ENCODE results near the gene PTPDC1. TPM values are rescaled to one million over a fixed set of nuclear protein-coding genes. Genes with fewer than 3 reads are reported as not detected.

PTPDC1 gene
- polyA plus RNA-seq, 3 donors = 0.32 to 1.5 (median 0.95) TPM

DNA sequence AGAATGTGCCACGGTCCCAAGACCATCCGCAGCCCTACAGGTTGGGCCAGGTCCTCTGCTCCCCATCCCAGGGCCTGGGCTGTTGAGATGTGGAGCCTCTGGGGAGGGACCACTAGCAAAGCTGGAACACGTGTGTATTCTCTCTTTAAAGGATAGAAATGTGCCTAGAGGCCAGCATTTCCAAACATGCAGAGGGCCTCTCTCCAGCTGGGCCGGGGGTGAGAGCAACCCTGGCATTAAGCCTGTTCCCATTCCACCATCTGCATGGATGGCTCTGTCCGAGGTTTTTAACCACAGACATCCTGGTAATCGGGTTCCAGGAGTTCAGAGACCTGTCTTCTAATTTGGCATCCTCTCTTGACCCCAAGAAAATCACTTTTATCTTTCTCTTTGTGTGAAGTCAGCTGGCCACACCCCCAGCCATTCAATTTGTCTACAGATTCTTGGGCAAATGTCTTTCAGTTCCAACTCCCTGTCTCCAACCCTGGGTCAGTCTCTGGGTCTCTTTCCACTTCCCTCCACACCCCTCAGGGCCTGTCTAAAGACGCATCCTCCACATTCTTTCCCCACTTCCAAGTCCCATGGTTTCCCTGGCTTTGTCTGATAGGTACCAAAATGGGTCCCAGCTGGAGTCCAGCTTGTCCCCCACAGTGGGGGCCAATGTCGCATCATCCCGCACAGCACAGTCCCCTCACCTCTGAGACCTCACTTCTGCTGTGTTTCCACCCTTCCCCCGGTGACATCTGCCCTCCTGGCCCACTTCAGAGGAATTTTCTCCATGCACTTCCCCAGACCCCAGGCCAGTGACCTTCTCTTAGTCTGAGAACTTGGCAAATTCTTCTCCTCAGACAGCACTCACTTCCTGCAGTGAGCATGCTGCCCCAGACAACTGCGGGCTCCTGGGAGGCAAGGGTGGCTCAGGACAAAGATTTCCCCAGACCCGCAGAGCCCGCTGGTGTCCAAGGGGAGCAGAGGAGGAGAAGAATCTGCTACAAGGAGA is 56.8 kb downstream of the PTPDC1 start:
- no peak overlapping the region for H3K9ac ChIP-seq (ENCODE audit: insufficient read depth, low read length, poor library complexity, severe bottlenecking)
- no peaks in the 10 kb centered on the region for H3K9me3 Mint-ChIP-seq
- H3K36me3 Mint-ChIP-seq = no peaks in the 10 kb centered on the region
- no peak overlapping the region for H3K4me3 Mint-ChIP-seq
- DNase-seq = no peak
- intact Hi-C loops (cut with micrococcal nuclease) = no loop called here
- H3K36me3 ChIP-seq (replicated peaks in 1 of 2; ENCODE audit: control insufficient read depth in 1 of 2, insufficient read depth in 2 of 2, low read length in 2 of 2) = no peaks in the 10 kb centered on the region
- H3K27ac ChIP-seq (ENCODE audit: low read depth in 1 of 2, low read length in 2 of 2) = no peak overlapping the region
- peaks cover 1 to 2% (median 2%) of the 10 kb centered on the region in 3 donors for H3K27me3 Mint-ChIP-seq (ENCODE audit: low read depth in 3 of 3)
- no peaks in the 10 kb centered on the region for H3K79me2 ChIP-seq (ENCODE audit: insufficient read depth, low read length)
- no peaks in the 10 kb centered on the region for H4K20me1 ChIP-seq (ENCODE audit: insufficient read depth, low read length)
- H2AFZ ChIP-seq (ENCODE audit: insufficient read depth, low read depth, low read length, poor library complexity, severe bottlenecking) = no peak overlapping the region
- H3K27me3 ChIP-seq (ENCODE audit: control insufficient read depth in 2 of 2, insufficient read depth in 2 of 2, low read length in 2 of 2) = no peaks in the 10 kb centered on the region
- no peaks in the 10 kb centered on the region for H3K4me1 ChIP-seq (ENCODE audit: control insufficient read depth in 1 of 2, insufficient read depth in 2 of 2, low read length in 2 of 2)
- no peak overlapping the region for H3K4me2 ChIP-seq (replicated peaks; ENCODE audit: extremely low read depth, low read length, poor library complexity, severe bottlenecking)
- H3K4me1 Mint-ChIP-seq = no peaks in the 10 kb centered on the region
- H3K9me3 ChIP-seq (replicated peaks in 1 of 2; ENCODE audit: control insufficient read depth in 1 of 2, insufficient read depth in 1 of 2, low read length in 2 of 2) = no peaks in the 10 kb centered on the region
- peak overlapping the region in 1 of 7 donors; percentile 73 for H3K27ac Mint-ChIP-seq
- TF ChIP-seq, protein P1, sequence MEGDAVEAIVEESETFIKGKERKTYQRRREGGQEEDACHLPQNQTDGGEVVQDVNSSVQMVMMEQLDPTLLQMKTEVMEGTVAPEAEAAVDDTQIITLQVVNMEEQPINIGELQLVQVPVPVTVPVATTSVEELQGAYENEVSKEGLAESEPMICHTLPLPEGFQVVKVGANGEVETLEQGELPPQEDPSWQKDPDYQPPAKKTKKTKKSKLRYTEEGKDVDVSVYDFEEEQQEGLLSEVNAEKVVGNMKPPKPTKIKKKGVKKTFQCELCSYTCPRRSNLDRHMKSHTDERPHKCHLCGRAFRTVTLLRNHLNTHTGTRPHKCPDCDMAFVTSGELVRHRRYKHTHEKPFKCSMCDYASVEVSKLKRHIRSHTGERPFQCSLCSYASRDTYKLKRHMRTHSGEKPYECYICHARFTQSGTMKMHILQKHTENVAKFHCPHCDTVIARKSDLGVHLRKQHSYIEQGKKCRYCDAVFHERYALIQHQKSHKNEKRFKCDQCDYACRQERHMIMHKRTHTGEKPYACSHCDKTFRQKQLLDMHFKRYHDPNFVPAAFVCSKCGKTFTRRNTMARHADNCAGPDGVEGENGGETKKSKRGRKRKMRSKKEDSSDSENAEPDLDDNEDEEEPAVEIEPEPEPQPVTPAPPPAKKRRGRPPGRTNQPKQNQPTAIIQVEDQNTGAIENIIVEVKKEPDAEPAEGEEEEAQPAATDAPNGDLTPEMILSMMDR (IDR thresholded peaks at IDR 0.05) = no peak
- no peak overlapping the region for H3K4me3 ChIP-seq (replicated peaks in 1 of 3; ENCODE audit: low read depth in 2 of 3, low read length in 3 of 3)
- WGBS (ENCODE audit: insufficient coverage) = 73% methylated on average over 9 of the region's 13 CpGs

DNA sequence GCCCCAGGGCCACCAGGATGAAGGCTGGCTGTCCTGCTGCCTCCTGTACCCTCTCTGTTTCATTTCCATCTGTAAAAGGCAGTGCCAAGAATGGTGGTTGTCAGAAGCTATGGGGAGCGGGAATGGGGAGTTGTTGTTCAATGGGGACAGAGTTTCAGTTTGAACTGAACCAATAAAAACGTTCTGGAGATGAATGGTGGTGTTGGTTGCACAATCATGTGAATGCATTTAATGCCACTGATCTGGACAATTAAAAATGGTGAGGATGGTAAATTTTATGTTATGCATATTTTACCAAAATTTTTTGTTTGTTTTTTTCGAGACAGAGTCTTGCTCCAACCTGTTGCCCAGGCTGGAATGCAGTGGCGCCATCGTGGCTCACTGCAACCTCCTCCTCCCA is 58.1 kb downstream of the PTPDC1 start:
- Histone ChIP-seq H3K4me3 (replicated peaks in 1 of 3; ENCODE audit: low read depth in 2 of 3, low read length in 3 of 3) (no peak overlapping the region), H3K9ac (ENCODE audit: insufficient read depth, low read length, poor library complexity, severe bottlenecking) (no peak overlapping the region), H3K27ac (ENCODE audit: low read depth in 1 of 2, low read length in 2 of 2) (no peak overlapping the region), H3K36me3 (replicated peaks in 1 of 2; ENCODE audit: control insufficient read depth in 1 of 2, insufficient read depth in 2 of 2, low read length in 2 of 2) (no peaks in the 10 kb centered on the region), H3K4me2 (replicated peaks; ENCODE audit: extremely low read depth, low read length, poor library complexity, severe bottlenecking) (no peak overlapping the region), H3K27me3 (ENCODE audit: control insufficient read depth in 2 of 2, insufficient read depth in 2 of 2, low read length in 2 of 2) (no peaks in the 10 kb centered on the region), H3K4me1 (ENCODE audit: control insufficient read depth in 1 of 2, insufficient read depth in 2 of 2, low read length in 2 of 2) (no peaks in the 10 kb centered on the region), H3K79me2 (ENCODE audit: insufficient read depth, low read length) (no peaks in the 10 kb centered on the region), H4K20me1 (ENCODE audit: insufficient read depth, low read length) (no peaks in the 10 kb centered on the region), H3K9me3 (replicated peaks in 1 of 2; ENCODE audit: control insufficient read depth in 1 of 2, insufficient read depth in 1 of 2, low read length in 2 of 2) (no peaks in the 10 kb centered on the region), H2AFZ (ENCODE audit: insufficient read depth, low read depth, low read length, poor library complexity, severe bottlenecking) (no peak overlapping the region)
- no peak overlapping the region for H3K27ac Mint-ChIP-seq
- intact Hi-C loops (cut with micrococcal nuclease) = no loop called here
- no peaks in the 10 kb centered on the region for H3K36me3 Mint-ChIP-seq
- H3K9me3 Mint-ChIP-seq = no peaks in the 10 kb centered on the region
- H3K4me3 Mint-ChIP-seq = no peak overlapping the region
- no peaks in the 10 kb centered on the region for H3K4me1 Mint-ChIP-seq
- WGBS (ENCODE audit: insufficient coverage) = 83% methylated on average over 2 of the region's 5 CpGs
- TF ChIP-seq, protein P1 (IDR thresholded peaks at IDR 0.05) = no peak
- no peak for DNase-seq
- peaks cover 1 to 2% (median 2%) of the 10 kb centered on the region in 3 donors for H3K27me3 Mint-ChIP-seq (ENCODE audit: low read depth in 3 of 3)
